Ovary (tissue), 3 donors: Measurements from ENCODE around the gene WWOX.
A peak's percentile ranks its signal among the peaks of the same experiment; 100 is the strongest.

Source experiments
- CTCF ChIP-seq, 3 donors: fragments of 450-650 bp in 2 of 3; fragments of 200-600 bp in 1 of 3; IDR thresholded peaks; one replicate each; pipeline versions ENCODE4 v1.5.1 to v1.8.0; 2016 to 2022; ENCODE audit warnings: antibody characterized with exemption in 3 of 3, mild to moderate bottlenecking in 1 of 3
- POLR2A ChIP-seq: fragments of 450-650 bp; IDR thresholded peaks from one replicate; pipeline ENCODE4 v1.6.1; 2017; ENCODE audit warnings: antibody characterized with exemption, mild to moderate bottlenecking, moderate library complexity
- donor health status: DM: no; HTN: no; CAD: no.

GRCh38 chr16:78122774-78123315 lies 23.4 kb downstream of the WWOX start:
- TF ChIP-seq CTCF (IDR thresholded peaks at IDR 0.05): peak; percentile 13 to 61 (median 36)
- TF ChIP-seq POLR2A: no peak
